ENCODE results near the gene HOXD11.

The HOXD11 gene

GRCh38 chr2:176103194-176103593, 3.9 kb upstream of the HOXD11 start:
- Histone ChIP-seq H3K9ac (ENCODE audit: low read depth, low read length) (no peak overlapping the region), H3K4me1 (ENCODE audit: insufficient read depth, low read length) (peaks cover 13% of the 10 kb centered on the region; the same call in 1 of the 2 replicates)

GRCh38 chr2:176103742-176104315, 3.3 kb upstream of the HOXD11 start:
- 3% methylated on average over 13 of the region's 17 CpGs for WGBS
- Histone ChIP-seq H3K9me3 (ENCODE audit: insufficient read depth, low read depth, low read length) (no peaks in the 10 kb centered on the region), H3K4me1 (ENCODE audit: insufficient read depth, low read length) (peaks cover 9% of the 10 kb centered on the region; the same call in 1 of the 2 replicates), H3K4me3 (ENCODE audit: low read length) (no peak overlapping the region), H3K27ac (ENCODE audit: low read depth, low read length) (no peak overlapping the region), H3K9ac (ENCODE audit: low read depth, low read length) (no peak overlapping the region), H3K27me3 (ENCODE audit: insufficient read depth, low read length) (peaks cover 99% of the 10 kb centered on the region), H3K36me3 (ENCODE audit: insufficient read depth, low read length) (no peaks in the 10 kb centered on the region)

More at GRCh38 chr2:176103194-176103593, 3.9 kb upstream of the HOXD11 start:
- Histone ChIP-seq H3K27ac (ENCODE audit: low read depth, low read length) (no peak overlapping the region), H3K27me3 (ENCODE audit: insufficient read depth, low read length) (peaks cover 99% of the 10 kb centered on the region), H3K36me3 (ENCODE audit: insufficient read depth, low read length) (no peaks in the 10 kb centered on the region), H3K9me3 (ENCODE audit: insufficient read depth, low read depth, low read length) (no peaks in the 10 kb centered on the region), H3K4me3 (ENCODE audit: low read length) (no peak overlapping the region)
- 2% methylated on average over 4 of the region's 7 CpGs for WGBS

GRCh38 chr2:176104316-176105077, 2.6 kb upstream of the HOXD11 start:
- WGBS = 1% methylated on average over 56 of the region's 56 CpGs
- H3K27ac ChIP-seq (ENCODE audit: low read depth, low read length) = no peak overlapping the region
- H3K27me3 ChIP-seq (ENCODE audit: insufficient read depth, low read length) = peaks cover 99% of the 10 kb centered on the region

GRCh38 chr2:176105078-176105729, 1.9 kb upstream of the HOXD11 start:
- Histone ChIP-seq H3K27ac (ENCODE audit: low read depth, low read length) (no peak overlapping the region), H3K4me1 (ENCODE audit: insufficient read depth, low read length) (peaks cover 7% of the 10 kb centered on the region; the same call in 1 of the 2 replicates), H3K27me3 (ENCODE audit: insufficient read depth, low read length) (peaks cover 99% of the 10 kb centered on the region), H3K36me3 (ENCODE audit: insufficient read depth, low read length) (no peaks in the 10 kb centered on the region), H3K4me3 (ENCODE audit: low read length) (no peak overlapping the region), H3K9me3 (ENCODE audit: insufficient read depth, low read depth, low read length) (no peaks in the 10 kb centered on the region), H3K9ac (ENCODE audit: low read depth, low read length) (no peak overlapping the region)
- WGBS = 3% methylated on average over 25 of the region's 25 CpGs

More at GRCh38 chr2:176104316-176105077, 2.6 kb upstream of the HOXD11 start:
- H3K4me3 ChIP-seq (ENCODE audit: low read length) = no peak overlapping the region
- peaks cover 7% of the 10 kb centered on the region; the same call in 1 of the 2 replicates for H3K4me1 ChIP-seq (ENCODE audit: insufficient read depth, low read length)
- H3K9me3 ChIP-seq (ENCODE audit: insufficient read depth, low read depth, low read length) = no peaks in the 10 kb centered on the region
- no peaks in the 10 kb centered on the region for H3K36me3 ChIP-seq (ENCODE audit: insufficient read depth, low read length)
- no peak overlapping the region for H3K9ac ChIP-seq (ENCODE audit: low read depth, low read length)

GRCh38 chr2:176105730-176106580, 1.1 kb upstream of the HOXD11 start:
- Histone ChIP-seq H3K27ac (ENCODE audit: low read depth, low read length) (no peak overlapping the region), H3K36me3 (ENCODE audit: insufficient read depth, low read length) (no peaks in the 10 kb centered on the region), H3K27me3 (ENCODE audit: insufficient read depth, low read length) (peaks cover 99% of the 10 kb centered on the region), H3K4me3 (ENCODE audit: low read length) (no peak overlapping the region), H3K9me3 (ENCODE audit: insufficient read depth, low read depth, low read length) (no peaks in the 10 kb centered on the region), H3K4me1 (ENCODE audit: insufficient read depth, low read length) (peaks cover 7% of the 10 kb centered on the region; the same call in 1 of the 2 replicates), H3K9ac (ENCODE audit: low read depth, low read length) (no peak overlapping the region)
- WGBS = 2% methylated on average over 25 of the region's 25 CpGs

- H3K36me3 ChIP-seq (ENCODE audit: insufficient read depth, low read length) = no peaks in the 10 kb centered on the region
- no peak overlapping the region for H3K9ac ChIP-seq (ENCODE audit: low read depth, low read length)
- peaks cover 7% of the 10 kb centered on the region; the same call in 1 of the 2 replicates for H3K4me1 ChIP-seq (ENCODE audit: insufficient read depth, low read length)
- H3K9me3 ChIP-seq (ENCODE audit: insufficient read depth, low read depth, low read length) = no peaks in the 10 kb centered on the region
- 2% methylated on average over 59 of the region's 59 CpGs for WGBS
- no peak overlapping the region for H3K27ac ChIP-seq (ENCODE audit: low read depth, low read length)
- H3K4me3 ChIP-seq (ENCODE audit: low read length) = no peak overlapping the region
- H3K27me3 ChIP-seq (ENCODE audit: insufficient read depth, low read length) = peaks cover 99% of the 10 kb centered on the region
Measured at GRCh38 chr2:176107731-176108181, 676 bp downstream of the HOXD11 start.

GRCh38 chr2:176109192-176109901, 2.3 kb downstream of the HOXD11 start:
- Histone ChIP-seq H3K4me3 (ENCODE audit: low read length) (no peak overlapping the region), H3K36me3 (ENCODE audit: insufficient read depth, low read length) (no peaks in the 10 kb centered on the region), H3K27me3 (ENCODE audit: insufficient read depth, low read length) (peaks cover 99% of the 10 kb centered on the region), H3K27ac (ENCODE audit: low read depth, low read length) (no peak overlapping the region), H3K4me1 (ENCODE audit: insufficient read depth, low read length) (peaks cover 6% of the 10 kb centered on the region; the same call in 1 of the 2 replicates), H3K9ac (ENCODE audit: low read depth, low read length) (no peak overlapping the region), H3K9me3 (ENCODE audit: insufficient read depth, low read depth, low read length) (no peaks in the 10 kb centered on the region)
- 7% methylated on average over 24 of the region's 26 CpGs for WGBS

GRCh38 chr2:176109946-176110345, 2.9 kb downstream of the HOXD11 start:
- 27% methylated on average over 4 of the region's 4 CpGs for whole genome bisulfite sequencing
- no peaks in the 10 kb centered on the region for H3K9me3 ChIP-seq (ENCODE audit: insufficient read depth, low read depth, low read length)
- no peak overlapping the region for H3K27ac ChIP-seq (ENCODE audit: low read depth, low read length)
- H3K36me3 ChIP-seq (ENCODE audit: insufficient read depth, low read length) = no peaks in the 10 kb centered on the region
- H3K9ac ChIP-seq (ENCODE audit: low read depth, low read length) = no peak overlapping the region
- peaks cover 99% of the 10 kb centered on the region for H3K27me3 ChIP-seq (ENCODE audit: insufficient read depth, low read length)
- peaks cover 6% of the 10 kb centered on the region; the same call in 1 of the 2 replicates for H3K4me1 ChIP-seq (ENCODE audit: insufficient read depth, low read length)
- H3K4me3 ChIP-seq (ENCODE audit: low read length) = no peak overlapping the region

- H3K36me3 ChIP-seq (ENCODE audit: insufficient read depth, low read length) = no peaks in the 10 kb centered on the region
- no peak overlapping the region for H3K4me3 ChIP-seq (ENCODE audit: low read length)
- 28% methylated on average over 7 of the region's 7 CpGs for WGBS
- H3K4me1 ChIP-seq (ENCODE audit: insufficient read depth, low read length) = peaks cover 6% of the 10 kb centered on the region; the same call in 1 of the 2 replicates
- no peak overlapping the region for H3K9ac ChIP-seq (ENCODE audit: low read depth, low read length)
- peaks cover 99% of the 10 kb centered on the region for H3K27me3 ChIP-seq (ENCODE audit: insufficient read depth, low read length)
- no peaks in the 10 kb centered on the region for H3K9me3 ChIP-seq (ENCODE audit: insufficient read depth, low read depth, low read length)
- H3K27ac ChIP-seq (ENCODE audit: low read depth, low read length) = no peak overlapping the region
Measured at GRCh38 chr2:176110415-176111308, 3.6 kb downstream of the HOXD11 start.
